ENCODE measurements around the gene PLOD3.

The PLOD3 gene

GRCh38 chr7:101164071-101164840 lies 53.1 kb downstream of the PLOD3 start:
- no peak for DNase-seq

DNA sequence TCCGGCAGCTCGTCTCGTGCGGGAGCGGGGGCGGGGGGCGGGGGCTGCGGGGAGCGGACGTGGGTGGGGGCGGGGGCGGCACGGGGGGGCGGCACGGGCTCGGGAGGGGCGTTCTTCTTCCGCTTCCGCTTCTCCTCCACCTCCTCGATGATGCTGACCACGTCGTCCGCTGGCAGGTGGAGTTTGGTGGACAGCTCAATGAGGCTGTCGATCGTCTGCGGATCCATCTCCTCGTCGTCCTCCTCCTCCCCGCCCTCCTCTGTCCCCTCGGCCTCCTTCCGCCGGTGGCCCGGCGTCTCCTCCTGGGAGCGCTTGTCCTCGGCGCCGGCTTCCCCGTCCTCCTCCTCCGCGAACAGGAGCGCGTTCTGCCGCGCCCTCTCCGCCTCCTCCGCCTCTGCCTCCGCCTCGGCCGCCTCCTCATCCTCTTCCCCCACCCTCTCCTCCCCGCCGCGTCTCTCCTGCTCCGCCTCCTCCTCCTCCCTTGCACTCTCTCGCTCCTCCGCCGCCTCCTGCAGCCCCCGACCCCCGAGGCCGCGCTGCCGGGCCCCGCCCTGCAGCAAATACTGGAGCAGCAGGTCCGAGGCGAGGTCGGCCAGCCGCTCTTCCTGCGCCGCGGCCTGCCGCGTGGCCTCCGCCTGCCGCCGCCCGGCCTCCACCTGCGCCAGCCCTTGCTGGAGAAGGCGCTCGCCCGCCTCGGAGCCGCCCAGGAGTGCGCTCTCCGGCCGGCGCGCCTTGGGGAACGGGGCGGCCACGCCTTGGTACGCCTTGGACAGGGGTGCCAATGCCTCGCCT lies 53.9 kb downstream of the PLOD3 start:
- DNase-seq = no peak

GRCh38 chr7:101162551-101163278 lies 54.7 kb downstream of the PLOD3 start:
- DNase-seq = no peak

- DNase-seq = no peak
These were observed 55.5 kb downstream of the PLOD3 start for GRCh38 chr7:101161692-101162471.

DNA sequence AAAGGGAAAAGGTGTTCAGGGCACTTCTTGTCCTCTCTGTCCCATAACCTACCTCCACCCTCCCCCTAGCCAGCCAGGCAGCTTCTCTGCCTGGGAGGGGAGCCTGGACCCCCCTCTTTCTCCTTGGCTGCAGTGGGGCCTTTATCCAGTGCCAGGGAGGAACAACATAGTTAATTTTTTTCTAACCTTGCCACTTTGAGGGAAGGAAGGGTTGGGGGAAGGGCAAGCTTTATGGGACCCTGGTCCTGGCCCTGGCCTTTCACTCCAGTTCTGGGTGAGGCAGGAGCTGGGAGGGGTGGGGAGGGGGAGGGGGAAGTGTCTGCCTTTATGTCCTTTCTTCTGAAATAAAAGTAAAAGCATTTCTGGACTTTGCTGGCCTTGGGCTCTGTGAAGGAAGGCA lies 56.5 kb downstream of the PLOD3 start:
- no peak for DNase-seq

GRCh38 chr7:101159696-101160674 lies 57.4 kb downstream of the PLOD3 start:
- no peak for DNase-seq

GRCh38 chr7:101156866-101157589 lies 60.4 kb downstream of the PLOD3 start:
- no peak for DNase-seq

- no peak for DNase-seq
These were observed 61.1 kb downstream of the PLOD3 start for GRCh38 chr7:101156277-101156676.

Data from NK-92 treated with Interleukin-12 subunit alpha and Interleukin-12 subunit beta, amount 100 ng/mL, for 24 hours (cell line).